Lower lobe of right lung (tissue), 2 donors: ENCODE measurements around the gene CHST10. TPM values are rescaled to one million over a fixed set of nuclear protein-coding genes. Genes with fewer than 3 reads are reported as not detected.

Source experiments
- ATAC-seq, 2 donors: fragments of 200-7000 bp; cut with Tn5 transposase; one replicate each; pipeline ENCODE4 v1.9.1; 2020 to 2022; ENCODE audit warnings: mild to moderate bottlenecking in 2 of 2, moderate library complexity in 2 of 2
- DNase-seq: peaks from one replicate; pipeline ENCODE4 v3.0.0-alpha.2; 2020
- H3K27ac ChIP-seq: fragments of 200-600 bp; one replicate; pipeline ENCODE4 v1.8.0; 2022
- H3K27me3 ChIP-seq: fragments of 200-600 bp; one replicate; pipeline ENCODE4 v1.8.0; 2022; ENCODE audit warnings: low read depth
- H3K36me3 ChIP-seq: fragments of 200-600 bp; one replicate; pipeline ENCODE4 v1.8.0; 2022; ENCODE audit warnings: mild to moderate bottlenecking
- H3K4me1 ChIP-seq: fragments of 200-600 bp; one replicate; pipeline ENCODE4 v1.8.0; 2022
- H3K4me3 ChIP-seq: fragments of 200-600 bp; one replicate; pipeline ENCODE4 v1.8.0; 2022; ENCODE audit warnings: mild to moderate bottlenecking
- H3K9me3 ChIP-seq: fragments of 200-600 bp; one replicate; pipeline ENCODE4 v1.8.0; 2022
- CTCF ChIP-seq: fragments of 200-600 bp; IDR thresholded peaks from one replicate; pipeline ENCODE4 v1.8.0; 2022; ENCODE audit warnings: antibody characterized with exemption, mild to moderate bottlenecking
- intact Hi-C: fragments of 100-400 bp; cut with DNase I; formaldehyde crosslinking; loops from one replicate; pipeline ENCODE4 v1.11.0; 2022
- total RNA-seq: library from RNA; stranded (reverse); fragmentation: NEBNext Ultra II Directional; extraction: Animal tissue kit (Norgen Biotek cat#: 25700); gene quantifications from one replicate; pipeline ENCODE4 v1.2.1, GENCODE V29; 2021
- donor health status: DM: no; HTN: yes; CAD: no; lungs with severe emphysema.

CHST10 gene
- total RNA-seq, 1 donor from 2014 or later, result 7.6 TPM

- Histone ChIP-seq H3K9me3 (no peaks in the 10 kb centered on the region), H3K27me3 (no peaks in the 10 kb centered on the region), H3K4me3 (no peak overlapping the region), H3K27ac (no peak overlapping the region), H3K36me3 (no peaks in the 10 kb centered on the region), H3K4me1 (no peaks in the 10 kb centered on the region)
- TF ChIP-seq CTCF, result no peak
- DNase-seq, result no peak
- intact Hi-C loops, result no loop called here
- no peak for ATAC-seq
These were observed 8.3 kb upstream of the CHST10 start for GRCh38 chr2:100425573-100426383.

- intact Hi-C loops, result no loop called here
- DNase-seq (no peak), ATAC-seq (no peak)
- no peak for TF ChIP-seq CTCF
- Histone ChIP-seq H3K27me3 (no peaks in the 10 kb centered on the region), H3K9me3 (no peaks in the 10 kb centered on the region), H3K4me3 (no peak overlapping the region), H3K36me3 (no peaks in the 10 kb centered on the region), H3K27ac (no peak overlapping the region), H3K4me1 (no peaks in the 10 kb centered on the region)
These were observed 7.6 kb upstream of the CHST10 start for GRCh38 chr2:100425107-100425506.

- no peaks in the 10 kb centered on the region for H3K27me3 ChIP-seq
- H3K36me3 ChIP-seq, result no peaks in the 10 kb centered on the region
- no peaks in the 10 kb centered on the region for H3K9me3 ChIP-seq
- intact Hi-C loops, result no loop called here
- H3K4me3 ChIP-seq, result no peak overlapping the region
- DNase-seq (no peak), ATAC-seq (no peak)
- no peaks in the 10 kb centered on the region for H3K4me1 ChIP-seq
- no peak for TF ChIP-seq CTCF
- no peak overlapping the region for H3K27ac ChIP-seq
These were observed 6.9 kb upstream of the CHST10 start for GRCh38 chr2:100424277-100424875.

GRCh38 chr2:100423631-100424030 is 6.2 kb upstream of the CHST10 start:
- ATAC-seq, result no peak
- intact Hi-C loops, result no loop called here
- Histone ChIP-seq H3K9me3 (no peaks in the 10 kb centered on the region), H3K27ac (no peak overlapping the region), H3K36me3 (no peaks in the 10 kb centered on the region), H3K4me3 (no peak overlapping the region), H3K4me1 (no peaks in the 10 kb centered on the region), H3K27me3 (no peaks in the 10 kb centered on the region)
- TF ChIP-seq CTCF, result no peak
- no peak for DNase-seq

- ATAC-seq, result peak; percentile 67 to 71
- Histone ChIP-seq H3K4me1 (no peaks in the 10 kb centered on the region), H3K27ac (no peak overlapping the region), H3K9me3 (no peaks in the 10 kb centered on the region), H3K36me3 (no peaks in the 10 kb centered on the region), H3K4me3 (no peak overlapping the region), H3K27me3 (no peaks in the 10 kb centered on the region)
- DNase-seq, result no peak
- peak; percentile 55 for TF ChIP-seq CTCF
- intact Hi-C loops, result no loop called here
These were observed 5.0 kb upstream of the CHST10 start for GRCh38 chr2:100422320-100423055.
